H1 (cell line): ENCODE data around the gene ETV4. TPM values are rescaled to one million over a fixed set of nuclear protein-coding genes. Genes with fewer than 3 reads are reported as not detected.

Experiments
- CTCF ChIA-PET: fragments of 300-600 bp; sonication (Branson Sonifier 250); formaldehyde crosslinking; loops from one replicate; lab custom pipeline; 2021; ENCODE audit not compliant: partially characterized antibody; lab: Charles Lee
- POLR2A ChIA-PET: fragments of 300-600 bp; sonication (Branson Sonifier 250); formaldehyde crosslinking; loops from one replicate; lab custom pipeline; 2021; ENCODE audit warnings: inconsistent platforms; ENCODE audit not compliant: partially characterized antibody; lab: Charles Lee
- DNase-seq, 2 experiments: peaks; one replicate each; pipeline versions ENCODE4 v3.0.0 to v3.0.0-alpha.2; 2010 to 2022; ENCODE audit warnings: low spot score in 2 of 2, low read depth in 1 of 2, mixed read lengths in 1 of 2
- FAIRE-seq: peaks from 2 replicates; lab custom pipeline; 2011; peaks lifted over from hg19 to GRCh38; lab: Jason Lieb, UNC
- H2AFZ ChIP-seq: 2 replicates; pipeline ENCODE4 v1.8.1; 2012; ENCODE audit warnings: low read length, inconsistent platforms
- H2AK5ac ChIP-seq: 2 replicates; pipeline ENCODE4 v1.6.1; 2013; ENCODE audit warnings: low read depth, low read length
- H2BK120ac ChIP-seq: replicated peaks from 2 replicates; pipeline ENCODE3; 2013; ENCODE audit warnings: low read depth, low read length, inconsistent platforms
- H2BK12ac ChIP-seq: 2 replicates; pipeline ENCODE4 v1.6.1; 2013; ENCODE audit warnings: low read depth, low read length
- H2BK15ac ChIP-seq: 2 replicates; pipeline ENCODE4 v1.6.1; 2013; ENCODE audit warnings: low read length
- H2BK20ac ChIP-seq: 2 replicates; pipeline ENCODE4 v1.6.1; 2013; ENCODE audit warnings: low read length
- H2BK5ac ChIP-seq: 2 replicates; pipeline ENCODE4 v1.6.1; 2013; ENCODE audit warnings: low read depth, low read length
- H3K14ac ChIP-seq: 2 replicates; pipeline ENCODE4 v1.6.1; 2013; ENCODE audit warnings: inconsistent platforms; ENCODE audit not compliant: insufficient read length
- H3K18ac ChIP-seq: 2 replicates; pipeline ENCODE4 v1.6.1; 2013; ENCODE audit warnings: low read length; ENCODE audit errors: extremely low read depth
- H3K23ac ChIP-seq: 2 replicates; pipeline ENCODE4 v1.6.1; 2013; ENCODE audit warnings: inconsistent platforms; ENCODE audit not compliant: insufficient read length
- H3K23me2 ChIP-seq: 2 replicates; pipeline ENCODE4 v1.6.1; 2013; ENCODE audit warnings: low read depth, low read length
- H3K27ac ChIP-seq: 2 replicates; pipeline ENCODE4 v1.6.1; 2011; ENCODE audit warnings: low read depth, low read length, inconsistent platforms
- H3K27me3 ChIP-seq, 4 experiments: replicated peaks in 1 of 4; 1 replicate in 1 of 4; 2 replicates in 3 of 4; pipeline versions ENCODE4 v1.6.1 to v1.8.1; 2011 to 2013; ENCODE audit warnings: low read length in 3 of 4, mild to moderate bottlenecking in 3 of 4, inconsistent platforms in 2 of 4, mixed read lengths in 2 of 4, moderate library complexity in 1 of 4; ENCODE audit not compliant: control insufficient read depth in 3 of 4, insufficient read depth in 3 of 4; ENCODE audit errors: extremely low read depth in 1 of 4
- H3K36me3 ChIP-seq, 4 experiments: 2 replicates each; pipeline versions ENCODE4 v1.6.1 to v1.8.1; 2011 to 2013; ENCODE audit warnings: mild to moderate bottlenecking in 4 of 4, low read length in 3 of 4, moderate library complexity in 2 of 4, control low read depth in 1 of 4, inconsistent platforms in 1 of 4; ENCODE audit not compliant: insufficient read depth in 4 of 4, control insufficient read depth in 2 of 4
- H3K4ac ChIP-seq: replicated peaks from 2 replicates; pipeline ENCODE3; 2013; ENCODE audit warnings: low read length, low read depth, mixed read lengths, inconsistent platforms; ENCODE audit not compliant: insufficient read length
- H3K4me1 ChIP-seq, 4 experiments: replicated peaks in 1 of 4; 1 replicate in 1 of 4; 2 replicates in 3 of 4; pipeline versions ENCODE4 v1.6.1 to v1.8.1; 2011 to 2013; ENCODE audit warnings: low read length in 3 of 4, inconsistent platforms in 2 of 4, mixed read lengths in 1 of 4; ENCODE audit not compliant: insufficient read depth in 4 of 4, control insufficient read depth in 3 of 4
- H3K4me2 ChIP-seq, 2 experiments: 2 replicates each; pipeline versions ENCODE4 v1.6.1 to v1.8.1; 2011 to 2013; ENCODE audit warnings: low read depth in 2 of 2, low read length in 2 of 2, control low read depth in 1 of 2, inconsistent platforms in 1 of 2, mild to moderate bottlenecking in 1 of 2; ENCODE audit not compliant: insufficient read depth in 1 of 2
- H3K4me3 ChIP-seq, 4 experiments: fragments of 200-600, 300-600 bp in 1 of 4; sonication (generic), shearing (Covaris generic), sonication (Bioruptor Twin) in 1 of 4; 2 replicates each; pipeline versions ENCODE4 v1.5.1 to v1.8.1; 2011 to 2016; ENCODE audit warnings: low read length in 4 of 4, low read depth in 3 of 4, control low read depth in 2 of 4, inconsistent platforms in 2 of 4, mild to moderate bottlenecking in 2 of 4, mixed read lengths in 1 of 4, moderate library complexity in 1 of 4; ENCODE audit not compliant: insufficient read depth in 2 of 4; ENCODE audit errors: extremely low read depth in 1 of 4
- H3K56ac ChIP-seq: replicated peaks from 2 replicates; pipeline ENCODE3; 2013; ENCODE audit warnings: low read depth, mild to moderate bottlenecking, mixed read lengths, low read length, inconsistent platforms; ENCODE audit not compliant: insufficient read length
- H3K79me1 ChIP-seq: 2 replicates; pipeline ENCODE4 v1.6.1; 2013; ENCODE audit warnings: low read depth, low read length, control low read depth
- H3K79me2 ChIP-seq, 2 experiments: 2 replicates each; pipeline versions ENCODE4 v1.6.1 to v1.8.1; 2012 to 2013; ENCODE audit warnings: low read length in 2 of 2, mild to moderate bottlenecking in 2 of 2, inconsistent platforms in 1 of 2; ENCODE audit not compliant: insufficient read depth in 2 of 2, control insufficient read depth in 1 of 2
- H3K9ac ChIP-seq, 4 experiments: replicated peaks in 1 of 4; 1 replicate in 1 of 4; 2 replicates in 3 of 4; pipeline versions ENCODE4 v1.6.1 to v1.8.1; 2011 to 2013; ENCODE audit warnings: low read depth in 3 of 4, low read length in 3 of 4, control low read depth in 2 of 4, mild to moderate bottlenecking in 2 of 4, moderate library complexity in 2 of 4, inconsistent platforms in 1 of 4; ENCODE audit errors: extremely low read depth in 1 of 4
- H3K9me3 ChIP-seq, 2 experiments: 2 replicates each; pipeline versions ENCODE4 v1.6.1 to v1.8.1; 2012 to 2013; ENCODE audit warnings: mild to moderate bottlenecking in 2 of 2, moderate library complexity in 2 of 2, control low read depth in 1 of 2, inconsistent platforms in 1 of 2, low read depth in 1 of 2, low read length in 1 of 2, mixed read lengths in 1 of 2; ENCODE audit not compliant: insufficient read depth in 2 of 2
- H4K20me1 ChIP-seq, 2 experiments: replicated peaks in 1 of 2; 2 replicates each; pipeline versions ENCODE3 to v1.8.1; 2011 to 2013; ENCODE audit warnings: inconsistent platforms in 2 of 2, low read length in 2 of 2, mild to moderate bottlenecking in 1 of 2; ENCODE audit not compliant: insufficient read depth in 2 of 2, control insufficient read depth in 1 of 2
- H4K5ac ChIP-seq: 2 replicates; pipeline ENCODE4 v1.6.1; 2013; ENCODE audit warnings: low read length, low read depth, mixed read lengths, inconsistent platforms; ENCODE audit not compliant: insufficient read length
- H4K8ac ChIP-seq: 2 replicates; pipeline ENCODE4 v1.8.0; 2013; ENCODE audit warnings: mild to moderate bottlenecking, moderate library complexity, low read length, inconsistent platforms; ENCODE audit not compliant: insufficient read depth; ENCODE audit errors: extremely low read depth
- H4K91ac ChIP-seq: replicated peaks from 2 replicates; pipeline ENCODE3; 2013; ENCODE audit warnings: low read length, mixed read lengths, inconsistent platforms; ENCODE audit not compliant: insufficient read length
- BRCA1 ChIP-seq: IDR thresholded peaks from 2 replicates; pipeline ENCODE4 v1.6.1; 2012; ENCODE audit warnings: low read depth, low read length, improper control_type of control experiment
- CEBPB ChIP-seq: IDR thresholded peaks from 2 replicates; pipeline ENCODE4 v1.6.1; 2012; ENCODE audit warnings: low read depth, low read length
- GABPA ChIP-seq: IDR thresholded peaks from 2 replicates; pipeline ENCODE4 v1.6.1; 2011; ENCODE audit warnings: mild to moderate bottlenecking, low read length, moderate library complexity, borderline replicate concordance; ENCODE audit not compliant: insufficient read depth
- HDAC6 ChIP-seq: IDR thresholded peaks from one replicate; pipeline ENCODE4 v1.7.1; 2012; ENCODE audit warnings: low read depth, mild to moderate bottlenecking, inconsistent platforms, low read length, moderate library complexity
- KDM1A ChIP-seq: fragments of 200-600, 300-600 bp; sonication (generic); IDR thresholded peaks from 2 replicates; pipeline ENCODE4 v1.7.1; 2016; ENCODE audit warnings: mild to moderate bottlenecking, low read length, borderline replicate concordance
- WGBS, 2 experiments: shearing (Covaris generic) in 1 of 2; methylation state at CpG; one replicate each; pipeline versions ENCODE4 v1.1.6 to v1.1.7; 2013 to 2015; ENCODE audit warnings: low lambda C conversion rate in 2 of 2, mixed read lengths in 2 of 2, inconsistent platforms in 1 of 2, low coverage in 1 of 2, missing lambda C conversion rate in 1 of 2; ENCODE audit not compliant: insufficient replicate concordance in 2 of 2, insufficient coverage in 1 of 2, insufficient read length in 1 of 2; ENCODE audit errors: extremely low coverage in 1 of 2, missing lambda C conversion rate in 1 of 2; 5-methylcytosine and 5-hydroxymethylcytosine counted together
- polyA plus RNA-seq, 7 experiments: library from polyadenylated mRNA; depleted of rRNA in 3 of 7; stranded (reverse) in 5 of 7; unstranded in 2 of 7; fragments of >200 nt in 5 of 7; fragments of 200-250 nt in 2 of 7; gene quantifications; 1 replicate in 5 of 7; 2 replicates in 1 of 7; 4 replicates in 1 of 7; pipeline versions ENCODE4 v1.2.1 to v1.2.3, GENCODE V29; 2011 to 2013; ENCODE audit warnings: missing spikeins in 2 of 7, mixed read lengths in 2 of 7
- total RNA-seq: library from RNA; stranded (reverse); fragmentation: NEBNext Ultra II Directional; extraction: Animal tissue kit (Norgen Biotek cat#: 25700); gene quantifications from 2 replicates; pipeline ENCODE4 v1.2.1, GENCODE V29; 2021
- TF ChIP-seq, protein P1 (sequence below), 3 experiments: IDR thresholded peaks; 1 replicate in 2 of 3; 2 replicates in 1 of 3; pipeline versions ENCODE4 v1.5.1 to v1.6.1; 2011; ENCODE audit warnings: low read length in 3 of 3, mild to moderate bottlenecking in 3 of 3, inconsistent platforms in 2 of 3, low read depth in 1 of 3, moderate library complexity in 1 of 3; ENCODE audit not compliant: insufficient read depth in 1 of 3; ENCODE audit errors: control extremely low read depth in 1 of 3
- TF ChIP-seq, protein P2 (sequence below): IDR thresholded peaks from 2 replicates; pipeline ENCODE4 v1.6.1; 2011; ENCODE audit warnings: low read depth, mild to moderate bottlenecking, low read length; ENCODE audit not compliant: insufficient read depth

The ETV4 gene
- total and polyA plus RNA-seq, 2 of the 8 experiments (the other 6 are each of a cell fraction or from before 2014, with no cell fraction given) = 75.2 to 143 TPM

DNA sequence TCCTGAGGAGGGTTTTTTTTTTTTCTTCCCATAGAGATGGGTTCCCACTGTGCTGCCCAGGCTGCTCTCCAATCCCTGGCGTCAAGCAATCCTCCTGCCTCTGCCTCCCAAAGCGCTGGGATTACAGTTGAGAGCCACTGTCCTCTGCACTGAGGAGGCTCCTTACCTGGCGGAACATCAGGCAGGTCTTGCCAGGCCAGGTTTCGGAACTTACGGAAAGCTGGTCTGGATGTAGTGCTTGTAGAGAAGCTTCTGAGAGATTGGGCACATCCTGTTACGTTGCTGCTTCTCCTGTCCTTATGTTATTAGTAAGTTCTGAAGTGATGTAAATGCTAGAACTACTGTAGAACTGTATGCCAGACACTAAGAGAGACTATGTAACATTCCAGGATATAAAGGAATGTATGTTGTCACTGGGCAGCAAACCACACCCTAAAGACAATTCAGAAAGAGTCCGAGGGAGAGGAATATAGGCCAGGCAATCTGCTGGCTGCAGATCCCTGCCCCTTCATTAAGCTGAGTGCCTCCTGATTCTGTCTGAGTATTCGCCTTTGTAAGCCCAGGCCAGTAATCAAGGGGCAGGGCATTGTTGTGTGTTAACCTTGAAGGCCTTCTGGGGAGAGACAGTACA is 21.1 kb downstream of the ETV4 start:
- H3K23ac ChIP-seq = no peak overlapping the region
- no peak overlapping the region for H3K4ac ChIP-seq
- ChIA-PET POLR2A (interaction anchor here (0.8 to 12.6 kb wide), 11 partner anchors 8 to 174 kb away, joined by 3 to 345 read pairs (median 5); partner anchors contain the start of gene ETV4), CTCF (interaction anchor here (0.6 to 4.5 kb wide), 10 partner anchors 10 to 241 kb away, joined by 3 to 21 read pairs (median 4); no protein-coding TSS in a partner anchor)
- no peak overlapping the region for H4K5ac ChIP-seq
- H2BK5ac ChIP-seq = no peak overlapping the region
- H3K36me3 ChIP-seq = peaks cover 16 to 53% (median 35%) of the 10 kb centered on the region in 4 experiments; a peak in 7 of 8 replicates
- peaks cover 2% of the 10 kb centered on the region; the same call in 1 of the 2 replicates for H3K79me1 ChIP-seq
- H3K4me3 ChIP-seq = no peak overlapping the region
- H3K27ac ChIP-seq = no peak overlapping the region
- WGBS, 2 experiments = 88% methylated on average over 8 of the region's 8 CpGs; no CpG with 5 or more reads in 1 of the 2 experiments
- no peaks in the 10 kb centered on the region for H3K27me3 ChIP-seq
- no peak overlapping the region for H3K14ac ChIP-seq
- no peak overlapping the region for H2BK120ac ChIP-seq
- H3K23me2 ChIP-seq = no peaks in the 10 kb centered on the region
- no peak overlapping the region for H3K18ac ChIP-seq
- DNase-seq = no peak
- H4K8ac ChIP-seq = no peak overlapping the region
- H3K9me3 ChIP-seq = no peaks in the 10 kb centered on the region
- H2BK12ac ChIP-seq = no peak overlapping the region
- no peak for TF ChIP-seq CEBPB
- TF ChIP-seq HDAC6 = no peak
- TF ChIP-seq, protein P1, sequence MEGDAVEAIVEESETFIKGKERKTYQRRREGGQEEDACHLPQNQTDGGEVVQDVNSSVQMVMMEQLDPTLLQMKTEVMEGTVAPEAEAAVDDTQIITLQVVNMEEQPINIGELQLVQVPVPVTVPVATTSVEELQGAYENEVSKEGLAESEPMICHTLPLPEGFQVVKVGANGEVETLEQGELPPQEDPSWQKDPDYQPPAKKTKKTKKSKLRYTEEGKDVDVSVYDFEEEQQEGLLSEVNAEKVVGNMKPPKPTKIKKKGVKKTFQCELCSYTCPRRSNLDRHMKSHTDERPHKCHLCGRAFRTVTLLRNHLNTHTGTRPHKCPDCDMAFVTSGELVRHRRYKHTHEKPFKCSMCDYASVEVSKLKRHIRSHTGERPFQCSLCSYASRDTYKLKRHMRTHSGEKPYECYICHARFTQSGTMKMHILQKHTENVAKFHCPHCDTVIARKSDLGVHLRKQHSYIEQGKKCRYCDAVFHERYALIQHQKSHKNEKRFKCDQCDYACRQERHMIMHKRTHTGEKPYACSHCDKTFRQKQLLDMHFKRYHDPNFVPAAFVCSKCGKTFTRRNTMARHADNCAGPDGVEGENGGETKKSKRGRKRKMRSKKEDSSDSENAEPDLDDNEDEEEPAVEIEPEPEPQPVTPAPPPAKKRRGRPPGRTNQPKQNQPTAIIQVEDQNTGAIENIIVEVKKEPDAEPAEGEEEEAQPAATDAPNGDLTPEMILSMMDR (IDR thresholded peaks at IDR 0.05; ENCODE audit: control extremely low read depth in 1 of 3, insufficient read depth in 1 of 3, low read depth in 1 of 3, low read length in 3 of 3) = no peak
- TF ChIP-seq, protein P2, sequence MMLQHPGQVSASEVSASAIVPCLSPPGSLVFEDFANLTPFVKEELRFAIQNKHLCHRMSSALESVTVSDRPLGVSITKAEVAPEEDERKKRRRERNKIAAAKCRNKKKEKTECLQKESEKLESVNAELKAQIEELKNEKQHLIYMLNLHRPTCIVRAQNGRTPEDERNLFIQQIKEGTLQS = no peak
- no peak for TF ChIP-seq KDM1A
- TF ChIP-seq GABPA = no peak
- TF ChIP-seq BRCA1 = no peak
- TF ChIP-seq, all 59 proteins: peak for 0
- Histone ChIP-seq H3K4me1 (peaks cover 11 to 32% (median 16%) of the 10 kb centered on the region in 4 experiments), H3K9ac (no peak overlapping the region; a peak in 2 of 7 replicates), H2AK5ac (no peak overlapping the region), H4K20me1 (peaks cover 2 to 6% of the 10 kb centered on the region in 2 experiments), H2BK15ac (no peak overlapping the region), H4K91ac (no peak overlapping the region), H2BK20ac (no peak overlapping the region), H2AFZ (no peak overlapping the region), H3K4me2 (no peak overlapping the region), H3K56ac (no peak overlapping the region), H3K79me2 (no peaks in the 10 kb centered on the region)
- FAIRE-seq = no peak
